Keratinocyte (primary cell): Measurements from ENCODE around the gene KCTD13. TPM values are rescaled to one million over a fixed set of nuclear protein-coding genes. Genes with fewer than 3 reads are reported as not detected.

Experiments used
- DNase-seq: peaks from one replicate; pipeline ENCODE4 v3.0.0-alpha.2; 2011; ENCODE audit warnings: low read depth, missing footprints, low spot score
- FAIRE-seq: peaks from 2 replicates; lab custom pipeline; 2011; peaks lifted over from hg19 to GRCh38; lab: Jason Lieb, UNC
- H2AFZ ChIP-seq: 2 replicates; pipeline ENCODE4 v1.6.0; 2012; ENCODE audit warnings: low read length, control low read depth, inconsistent platforms; ENCODE audit not compliant: control insufficient read depth
- H3K27ac ChIP-seq: 2 replicates; pipeline ENCODE4 v1.5.1; 2011; ENCODE audit warnings: low read length; ENCODE audit not compliant: control insufficient read depth, insufficient read depth
- H3K27me3 ChIP-seq: 3 replicates; pipeline ENCODE4 v1.6.0; 2011; ENCODE audit warnings: low read length; ENCODE audit not compliant: control insufficient read depth, insufficient read depth; ENCODE audit errors: extremely low read depth
- H3K36me3 ChIP-seq, 2 experiments: 2 replicates in 1 of 2; 3 replicates in 1 of 2; pipeline ENCODE4 v1.5.1; 2011; ENCODE audit warnings: low read length in 2 of 2, mild to moderate bottlenecking in 1 of 2; ENCODE audit not compliant: control insufficient read depth in 2 of 2, insufficient read depth in 2 of 2; ENCODE audit errors: extremely low read depth in 1 of 2
- H3K4me1 ChIP-seq: 3 replicates; pipeline ENCODE4 v1.5.1; 2011; ENCODE audit warnings: low read length; ENCODE audit not compliant: control insufficient read depth, insufficient read depth; ENCODE audit errors: extremely low read depth
- H3K4me2 ChIP-seq: 3 replicates; pipeline ENCODE4 v1.6.0; 2011; ENCODE audit warnings: low read depth, low read length; ENCODE audit not compliant: control insufficient read depth, insufficient read depth; ENCODE audit errors: extremely low read depth
- H3K4me3 ChIP-seq, 3 experiments: fragments of 200-600 bp in 1 of 3; sonication (generic) in 1 of 3; 2 replicates in 2 of 3; 3 replicates in 1 of 3; pipeline ENCODE4 v1.5.1; 2011 to 2016; ENCODE audit warnings: low read length in 3 of 3, mild to moderate bottlenecking in 3 of 3, control low read depth in 2 of 3, inconsistent platforms in 1 of 3, low read depth in 1 of 3, mixed read lengths in 1 of 3, mixed run types in 1 of 3, moderate library complexity in 1 of 3; ENCODE audit not compliant: control insufficient read depth in 2 of 3, insufficient read depth in 2 of 3; ENCODE audit errors: extremely low read depth in 1 of 3
- H3K79me2 ChIP-seq: 2 replicates; pipeline ENCODE4 v1.6.0; 2012; ENCODE audit warnings: low read length; ENCODE audit not compliant: control insufficient read depth, insufficient read depth
- H3K9ac ChIP-seq: 3 replicates; pipeline ENCODE4 v1.6.0; 2011; ENCODE audit warnings: low read length; ENCODE audit not compliant: control insufficient read depth, insufficient read depth; ENCODE audit errors: extremely low read depth
- H3K9me1 ChIP-seq: 3 replicates; pipeline ENCODE4 v1.6.0; 2011; ENCODE audit warnings: low read length; ENCODE audit not compliant: control insufficient read depth, insufficient read depth; ENCODE audit errors: extremely low read depth
- H3K9me3 ChIP-seq: 2 replicates; pipeline ENCODE4 v1.5.1; 2012; ENCODE audit warnings: low read depth, low read length; ENCODE audit not compliant: control insufficient read depth
- H4K20me1 ChIP-seq: 3 replicates; pipeline ENCODE4 v1.6.0; 2011; ENCODE audit warnings: low read length; ENCODE audit not compliant: control insufficient read depth, insufficient read depth; ENCODE audit errors: extremely low read depth
- CTCF ChIP-seq, 3 experiments: IDR thresholded peaks in 1 of 3; conservative IDR thresholded peaks in 1 of 3; optimal IDR thresholded peaks in 1 of 3; 2 replicates in 2 of 3; 3 replicates in 1 of 3; pipeline versions ENCODE3 to v1.5.1; 2011; ENCODE audit warnings: low read length in 3 of 3, mild to moderate bottlenecking in 3 of 3, moderate library complexity in 2 of 3, control low read depth in 1 of 3, inconsistent platforms in 1 of 3; ENCODE audit not compliant: insufficient read depth in 2 of 3; ENCODE audit errors: extremely low read depth in 1 of 3
- EZH2 ChIP-seq: IDR thresholded peaks from one replicate; pipeline ENCODE4 v1.6.1; 2012; ENCODE audit warnings: inconsistent platforms, mild to moderate bottlenecking, low read length, moderate library complexity
- dilution Hi-C: fragments of 300-500 bp; cut with MboI; formaldehyde crosslinking; loops from one replicate; pipeline ENCODE4 v1.7.0; 2020; ENCODE audit warnings: low sequenced_read_pairs; ENCODE audit not compliant: extremely low pct_ligation_motif_present
- polyA plus RNA-seq, 5 experiments: library from polyadenylated mRNA; depleted of rRNA in 3 of 5; stranded (reverse) in 3 of 5; stranded (forward) in 1 of 5; unstranded in 1 of 5; fragments of >200 nt; gene quantifications; 1 replicate in 1 of 5; 2 replicates in 3 of 5; 3 replicates in 1 of 5; pipeline versions ENCODE4 v1.2.1 to v1.2.3, GENCODE V29; 2011 to 2012; ENCODE audit warnings: missing spikeins in 2 of 5, low read depth in 1 of 5, low replicate concordance in 1 of 5

The KCTD13 gene
- polyA plus RNA-seq, 1 donor (not counting 4 experiments of a cell fraction or from before 2014, with no cell fraction given) = 9.2 TPM

- no peaks in the 10 kb centered on the region for H4K20me1 ChIP-seq
- no peak for TF ChIP-seq EZH2
- no peak for TF ChIP-seq CTCF (optimal IDR thresholded peaks at IDR 0.05 in 1 of 3, IDR thresholded peaks at IDR 0.05 in 1 of 3, conservative IDR thresholded peaks at IDR 0.05 in 1 of 3; ENCODE audit: extremely low read depth in 1 of 3, insufficient read depth in 2 of 3, low read length in 3 of 3)
- H3K9me3 ChIP-seq = no peaks in the 10 kb centered on the region
- no peak overlapping the region for H3K4me3 ChIP-seq
- no peaks in the 10 kb centered on the region for H3K79me2 ChIP-seq
- dilution Hi-C loops = no loop called here
- H3K27ac ChIP-seq = no peak overlapping the region
- no peak overlapping the region for H3K9ac ChIP-seq
- peaks cover 8% of the 10 kb centered on the region for H3K4me1 ChIP-seq
- H2AFZ ChIP-seq = no peak overlapping the region
- no peak for FAIRE-seq
- H3K9me1 ChIP-seq = no peaks in the 10 kb centered on the region
- H3K36me3 ChIP-seq = peaks cover 0 to 2% of the 10 kb centered on the region in 2 experiments
- H3K4me2 ChIP-seq = no peak overlapping the region
- H3K27me3 ChIP-seq = peaks cover 4% of the 10 kb centered on the region
- DNase-seq = no peak
These were observed 22.4 kb downstream of the KCTD13 start for GRCh38 chr16:29903590-29903989.

- FAIRE-seq = no peak
- DNase-seq = no peak
- no peaks in the 10 kb centered on the region for H3K79me2 ChIP-seq
- H3K36me3 ChIP-seq = no peaks in the 10 kb centered on the region
- no peak overlapping the region for H3K9ac ChIP-seq
- H3K9me3 ChIP-seq = no peaks in the 10 kb centered on the region
- H3K4me3 ChIP-seq = no peak overlapping the region
- TF ChIP-seq CTCF (optimal IDR thresholded peaks at IDR 0.05 in 1 of 3, IDR thresholded peaks at IDR 0.05 in 1 of 3, conservative IDR thresholded peaks at IDR 0.05 in 1 of 3; ENCODE audit: extremely low read depth in 1 of 3, insufficient read depth in 2 of 3, low read length in 3 of 3) (no peak), EZH2 (no peak)
- H3K9me1 ChIP-seq = no peaks in the 10 kb centered on the region
- H2AFZ ChIP-seq = no peak overlapping the region
- H3K27ac ChIP-seq = no peak overlapping the region
- H3K4me1 ChIP-seq = peaks cover 10% of the 10 kb centered on the region
- peaks cover 15% of the 10 kb centered on the region for H3K27me3 ChIP-seq
- no peak overlapping the region for H3K4me2 ChIP-seq
- H4K20me1 ChIP-seq = no peaks in the 10 kb centered on the region
- dilution Hi-C loops = no loop called here
These were observed 24.4 kb downstream of the KCTD13 start for GRCh38 chr16:29901607-29901945.
